GM23338 (cell line): ENCODE measurements around the gene ROBO1.

Source experiments
- CREB1 ChIP-seq: fragments of 250-450 bp; sonication (Bioruptor Pico); IDR thresholded peaks from 2 replicates; pipeline ENCODE4 v1.5.0; 2020; ENCODE audit warnings: low read depth, mild to moderate bottlenecking, moderate library complexity
- EZH2 ChIP-seq: fragments of 200-600 bp; sonication (generic); IDR thresholded peaks from one replicate; pipeline ENCODE4 v1.8.0; 2017; ENCODE audit warnings: antibody characterized with exemption, mild to moderate bottlenecking, low read depth; ENCODE audit not compliant: unreplicated experiment
- EZH2phosphoT487 ChIP-seq: fragments of 200-600 bp; sonication (generic); IDR thresholded peaks from one replicate; pipeline ENCODE4 v1.8.1; 2018; ENCODE audit warnings: antibody characterized with exemption; ENCODE audit not compliant: unreplicated experiment
- JUNB ChIP-seq: IDR thresholded peaks from one replicate; pipeline ENCODE4 v1.6.1; 2016; ENCODE audit warnings: antibody characterized with exemption; ENCODE audit not compliant: unreplicated experiment
- POLR2AphosphoS5 ChIP-seq: IDR thresholded peaks from 2 replicates; pipeline ENCODE4 v1.6.1; 2016; ENCODE audit warnings: antibody characterized with exemption, low read depth
- STAT1 ChIP-seq: IDR thresholded peaks from one replicate; pipeline ENCODE4 v1.6.1; 2016; ENCODE audit warnings: antibody characterized with exemption; ENCODE audit not compliant: unreplicated experiment
- TF ChIP-seq, protein P1 (sequence below): IDR thresholded peaks from one replicate; pipeline ENCODE4 v1.6.1; 2018; ENCODE audit warnings: antibody characterized with exemption; ENCODE audit not compliant: unreplicated experiment
- TF ChIP-seq, protein P2 (sequence below), 2 experiments: fragments of 200-600 bp in 1 of 2; sonication (generic) in 1 of 2; conservative IDR thresholded peaks; 2 replicates each; pipeline versions ENCODE4 v1.5.1 to v1.6.1; 2016 to 2017; ENCODE audit warnings: antibody characterized with exemption in 2 of 2, low read depth in 2 of 2, mild to moderate bottlenecking in 2 of 2, moderate library complexity in 1 of 2
- TF ChIP-seq, protein P3 (sequence below): fragments of 250-450 bp; sonication (Bioruptor Pico); IDR thresholded peaks from 2 replicates; pipeline ENCODE4 v1.5.0; 2020; ENCODE audit warnings: mild to moderate bottlenecking, moderate library complexity

DNA sequence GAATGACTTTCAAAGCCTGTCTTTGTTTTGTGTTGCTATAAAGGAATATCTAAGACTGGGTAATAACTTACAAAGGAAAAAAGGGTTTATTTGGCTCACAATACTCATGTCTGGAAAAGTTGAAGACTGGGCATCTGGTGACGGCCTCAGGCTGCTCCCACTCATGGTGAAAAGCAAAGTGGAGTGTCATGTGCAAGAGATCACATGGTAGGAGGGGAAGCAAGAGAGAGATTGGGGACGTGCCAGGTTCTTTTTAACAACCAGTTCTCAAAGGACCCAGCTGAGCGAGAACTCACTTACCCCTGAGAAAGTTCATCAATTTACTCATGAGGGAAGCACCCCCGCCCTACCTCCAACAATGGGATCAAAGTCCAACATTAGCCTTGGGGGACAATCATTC lies 929.4 kb downstream of the ROBO1 start:
- TF ChIP-seq, protein P1, sequence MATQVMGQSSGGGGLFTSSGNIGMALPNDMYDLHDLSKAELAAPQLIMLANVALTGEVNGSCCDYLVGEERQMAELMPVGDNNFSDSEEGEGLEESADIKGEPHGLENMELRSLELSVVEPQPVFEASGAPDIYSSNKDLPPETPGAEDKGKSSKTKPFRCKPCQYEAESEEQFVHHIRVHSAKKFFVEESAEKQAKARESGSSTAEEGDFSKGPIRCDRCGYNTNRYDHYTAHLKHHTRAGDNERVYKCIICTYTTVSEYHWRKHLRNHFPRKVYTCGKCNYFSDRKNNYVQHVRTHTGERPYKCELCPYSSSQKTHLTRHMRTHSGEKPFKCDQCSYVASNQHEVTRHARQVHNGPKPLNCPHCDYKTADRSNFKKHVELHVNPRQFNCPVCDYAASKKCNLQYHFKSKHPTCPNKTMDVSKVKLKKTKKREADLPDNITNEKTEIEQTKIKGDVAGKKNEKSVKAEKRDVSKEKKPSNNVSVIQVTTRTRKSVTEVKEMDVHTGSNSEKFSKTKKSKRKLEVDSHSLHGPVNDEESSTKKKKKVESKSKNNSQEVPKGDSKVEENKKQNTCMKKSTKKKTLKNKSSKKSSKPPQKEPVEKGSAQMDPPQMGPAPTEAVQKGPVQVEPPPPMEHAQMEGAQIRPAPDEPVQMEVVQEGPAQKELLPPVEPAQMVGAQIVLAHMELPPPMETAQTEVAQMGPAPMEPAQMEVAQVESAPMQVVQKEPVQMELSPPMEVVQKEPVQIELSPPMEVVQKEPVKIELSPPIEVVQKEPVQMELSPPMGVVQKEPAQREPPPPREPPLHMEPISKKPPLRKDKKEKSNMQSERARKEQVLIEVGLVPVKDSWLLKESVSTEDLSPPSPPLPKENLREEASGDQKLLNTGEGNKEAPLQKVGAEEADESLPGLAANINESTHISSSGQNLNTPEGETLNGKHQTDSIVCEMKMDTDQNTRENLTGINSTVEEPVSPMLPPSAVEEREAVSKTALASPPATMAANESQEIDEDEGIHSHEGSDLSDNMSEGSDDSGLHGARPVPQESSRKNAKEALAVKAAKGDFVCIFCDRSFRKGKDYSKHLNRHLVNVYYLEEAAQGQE, result no peak
- TF ChIP-seq, protein P2, sequence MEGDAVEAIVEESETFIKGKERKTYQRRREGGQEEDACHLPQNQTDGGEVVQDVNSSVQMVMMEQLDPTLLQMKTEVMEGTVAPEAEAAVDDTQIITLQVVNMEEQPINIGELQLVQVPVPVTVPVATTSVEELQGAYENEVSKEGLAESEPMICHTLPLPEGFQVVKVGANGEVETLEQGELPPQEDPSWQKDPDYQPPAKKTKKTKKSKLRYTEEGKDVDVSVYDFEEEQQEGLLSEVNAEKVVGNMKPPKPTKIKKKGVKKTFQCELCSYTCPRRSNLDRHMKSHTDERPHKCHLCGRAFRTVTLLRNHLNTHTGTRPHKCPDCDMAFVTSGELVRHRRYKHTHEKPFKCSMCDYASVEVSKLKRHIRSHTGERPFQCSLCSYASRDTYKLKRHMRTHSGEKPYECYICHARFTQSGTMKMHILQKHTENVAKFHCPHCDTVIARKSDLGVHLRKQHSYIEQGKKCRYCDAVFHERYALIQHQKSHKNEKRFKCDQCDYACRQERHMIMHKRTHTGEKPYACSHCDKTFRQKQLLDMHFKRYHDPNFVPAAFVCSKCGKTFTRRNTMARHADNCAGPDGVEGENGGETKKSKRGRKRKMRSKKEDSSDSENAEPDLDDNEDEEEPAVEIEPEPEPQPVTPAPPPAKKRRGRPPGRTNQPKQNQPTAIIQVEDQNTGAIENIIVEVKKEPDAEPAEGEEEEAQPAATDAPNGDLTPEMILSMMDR (conservative IDR thresholded peaks at IDR 0.05; ENCODE audit: low read depth in 2 of 2), result no peak
- TF ChIP-seq POLR2AphosphoS5 (no peak), EZH2phosphoT487 (no peak), STAT1 (no peak), JUNB (no peak), EZH2 (no peak), CREB1 (CRISPR knock-in tag) (no peak)
- TF ChIP-seq, protein P3, sequence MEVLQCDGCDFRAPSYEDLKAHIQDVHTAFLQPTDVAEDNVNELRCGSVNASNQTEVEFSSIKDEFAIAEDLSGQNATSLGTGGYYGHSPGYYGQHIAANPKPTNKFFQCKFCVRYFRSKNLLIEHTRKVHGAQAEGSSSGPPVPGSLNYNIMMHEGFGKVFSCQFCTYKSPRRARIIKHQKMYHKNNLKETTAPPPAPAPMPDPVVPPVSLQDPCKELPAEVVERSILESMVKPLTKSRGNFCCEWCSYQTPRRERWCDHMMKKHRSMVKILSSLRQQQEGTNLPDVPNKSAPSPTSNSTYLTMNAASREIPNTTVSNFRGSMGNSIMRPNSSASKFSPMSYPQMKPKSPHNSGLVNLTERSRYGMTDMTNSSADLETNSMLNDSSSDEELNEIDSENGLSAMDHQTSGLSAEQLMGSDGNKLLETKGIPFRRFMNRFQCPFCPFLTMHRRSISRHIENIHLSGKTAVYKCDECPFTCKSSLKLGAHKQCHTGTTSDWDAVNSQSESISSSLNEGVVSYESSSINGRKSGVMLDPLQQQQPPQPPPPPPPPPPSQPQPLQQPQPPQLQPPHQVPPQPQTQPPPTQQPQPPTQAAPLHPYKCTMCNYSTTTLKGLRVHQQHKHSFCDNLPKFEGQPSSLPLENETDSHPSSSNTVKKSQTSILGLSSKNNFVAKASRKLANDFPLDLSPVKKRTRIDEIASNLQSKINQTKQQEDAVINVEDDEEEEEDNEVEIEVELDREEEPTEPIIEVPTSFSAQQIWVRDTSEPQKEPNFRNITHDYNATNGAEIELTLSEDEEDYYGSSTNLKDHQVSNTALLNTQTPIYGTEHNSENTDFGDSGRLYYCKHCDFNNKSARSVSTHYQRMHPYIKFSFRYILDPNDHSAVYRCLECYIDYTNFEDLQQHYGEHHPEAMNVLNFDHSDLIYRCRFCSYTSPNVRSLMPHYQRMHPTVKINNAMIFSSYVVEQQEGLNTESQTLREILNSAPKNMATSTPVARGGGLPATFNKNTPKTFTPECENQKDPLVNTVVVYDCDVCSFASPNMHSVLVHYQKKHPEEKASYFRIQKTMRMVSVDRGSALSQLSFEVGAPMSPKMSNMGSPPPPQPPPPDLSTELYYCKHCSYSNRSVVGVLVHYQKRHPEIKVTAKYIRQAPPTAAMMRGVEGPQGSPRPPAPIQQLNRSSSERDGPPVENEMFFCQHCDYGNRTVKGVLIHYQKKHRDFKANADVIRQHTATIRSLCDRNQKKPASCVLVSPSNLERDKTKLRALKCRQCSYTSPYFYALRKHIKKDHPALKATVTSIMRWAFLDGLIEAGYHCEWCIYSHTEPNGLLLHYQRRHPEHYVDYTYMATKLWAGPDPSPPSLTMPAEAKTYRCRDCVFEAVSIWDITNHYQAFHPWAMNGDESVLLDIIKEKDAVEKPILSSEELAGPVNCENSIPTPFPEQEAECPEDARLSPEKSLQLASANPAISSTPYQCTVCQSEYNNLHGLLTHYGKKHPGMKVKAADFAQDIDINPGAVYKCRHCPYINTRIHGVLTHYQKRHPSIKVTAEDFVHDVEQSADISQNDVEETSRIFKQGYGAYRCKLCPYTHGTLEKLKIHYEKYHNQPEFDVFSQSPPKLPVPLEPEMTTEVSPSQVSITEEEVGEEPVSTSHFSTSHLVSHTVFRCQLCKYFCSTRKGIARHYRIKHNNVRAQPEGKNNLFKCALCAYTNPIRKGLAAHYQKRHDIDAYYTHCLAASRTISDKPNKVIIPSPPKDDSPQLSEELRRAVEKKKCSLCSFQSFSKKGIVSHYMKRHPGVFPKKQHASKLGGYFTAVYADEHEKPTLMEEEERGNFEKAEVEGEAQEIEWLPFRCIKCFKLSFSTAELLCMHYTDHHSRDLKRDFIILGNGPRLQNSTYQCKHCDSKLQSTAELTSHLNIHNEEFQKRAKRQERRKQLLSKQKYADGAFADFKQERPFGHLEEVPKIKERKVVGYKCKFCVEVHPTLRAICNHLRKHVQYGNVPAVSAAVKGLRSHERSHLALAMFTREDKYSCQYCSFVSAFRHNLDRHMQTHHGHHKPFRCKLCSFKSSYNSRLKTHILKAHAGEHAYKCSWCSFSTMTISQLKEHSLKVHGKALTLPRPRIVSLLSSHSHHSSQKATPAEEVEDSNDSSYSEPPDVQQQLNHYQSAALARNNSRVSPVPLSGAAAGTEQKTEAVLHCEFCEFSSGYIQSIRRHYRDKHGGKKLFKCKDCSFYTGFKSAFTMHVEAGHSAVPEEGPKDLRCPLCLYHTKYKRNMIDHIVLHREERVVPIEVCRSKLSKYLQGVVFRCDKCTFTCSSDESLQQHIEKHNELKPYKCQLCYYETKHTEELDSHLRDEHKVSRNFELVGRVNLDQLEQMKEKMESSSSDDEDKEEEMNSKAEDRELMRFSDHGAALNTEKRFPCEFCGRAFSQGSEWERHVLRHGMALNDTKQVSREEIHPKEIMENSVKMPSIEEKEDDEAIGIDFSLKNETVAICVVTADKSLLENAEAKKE (CRISPR knock-in tag), result no peak
